ENCODE data around the gene PDE11A.

The PDE11A gene

GRCh38 chr2:177721818-177722567 is 350.6 kb downstream of the PDE11A start:
- DNase-seq: no peak

GRCh38 chr2:177721087-177721486 is 351.5 kb downstream of the PDE11A start:
- no peak for DNase-seq

GRCh38 chr2:177717831-177718618 is 354.6 kb downstream of the PDE11A start:
- DNase-seq: no peak

- DNase-seq: no peak
These were observed 356.1 kb downstream of the PDE11A start for GRCh38 chr2:177716484-177716883.

- no peak for DNase-seq
These were observed 356.8 kb downstream of the PDE11A start for GRCh38 chr2:177715771-177716170.

- no peak for DNase-seq
These were observed 357.9 kb downstream of the PDE11A start for GRCh38 chr2:177714704-177715103.

GRCh38 chr2:177712462-177712861 is 360.1 kb downstream of the PDE11A start:
- DNase-seq: no peak

- DNase-seq: no peak
These were observed 360.9 kb downstream of the PDE11A start for GRCh38 chr2:177711483-177712265.

GRCh38 chr2:177710889-177711288 is 361.7 kb downstream of the PDE11A start:
- no peak for DNase-seq

GRCh38 chr2:177709986-177710401 is 362.6 kb downstream of the PDE11A start:
- no peak for DNase-seq

- DNase-seq: no peak
These were observed 363.7 kb downstream of the PDE11A start for GRCh38 chr2:177708660-177709444.

- DNase-seq: no peak
These were observed 364.5 kb downstream of the PDE11A start for GRCh38 chr2:177708106-177708505.

GRCh38 chr2:177705511-177706173 is 366.9 kb downstream of the PDE11A start:
- no peak for DNase-seq

GRCh38 chr2:177703159-177703558 is 369.4 kb downstream of the PDE11A start:
- no peak for DNase-seq

- no peak for DNase-seq
These were observed 374.3 kb downstream of the PDE11A start for GRCh38 chr2:177698281-177698680.

- DNase-seq: no peak
These were observed 378.2 kb downstream of the PDE11A start for GRCh38 chr2:177694348-177694747.

GRCh38 chr2:177693658-177694339 is 378.8 kb downstream of the PDE11A start:
- DNase-seq: no peak

GRCh38 chr2:177692783-177693269 is 379.8 kb downstream of the PDE11A start:
- DNase-seq: no peak

GRCh38 chr2:177692042-177692782 is 380.4 kb downstream of the PDE11A start:
- no peak for DNase-seq

- DNase-seq: no peak
These were observed 381.4 kb downstream of the PDE11A start for GRCh38 chr2:177691177-177691576.

Data from T-helper 1 cell (primary cell).